Naive thymus-derived CD4-positive, alpha-beta T cell (primary cell): ENCODE data around the gene BTG1. TPM values are rescaled to one million over a fixed set of nuclear protein-coding genes. Genes with fewer than 3 reads are reported as not detected.

Experiments used
- ATAC-seq: fragments of 150-1000 bp; cut with Tn5 transposase; 2 replicates; pipeline ENCODE4 v1.10.0; 2021; ENCODE audit warnings: mild to moderate bottlenecking, moderate library complexity
- CTCF ChIA-PET: fragments of 350-600 bp; sonication (Branson Sonifier 250); formaldehyde crosslinking; loops from one replicate; lab custom pipeline; 2021; ENCODE audit warnings: antibody characterized with exemption; lab: Charles Lee
- POLR2A ChIA-PET: fragments of 350-600 bp; sonication (Branson Sonifier 250); formaldehyde crosslinking; loops from one replicate; lab custom pipeline; 2021; ENCODE audit warnings: antibody characterized with exemption, inconsistent platforms; lab: Charles Lee
- DNase-seq, 9 donors: peaks; one replicate each; pipeline versions ENCODE4 v3.0.0 to v3.0.0-alpha.2; 2020 to 2022; ENCODE audit warnings: mixed read lengths in 1 of 9
- H3K27ac ChIP-seq: one replicate; pipeline ENCODE4 v1.7.0; 2013; ENCODE audit warnings: mild to moderate bottlenecking, low read depth, low read length, moderate library complexity
- H3K27me3 ChIP-seq, 2 donors: one replicate each; pipeline ENCODE4 v1.7.0; 2013; ENCODE audit warnings: low read length in 2 of 2, mild to moderate bottlenecking in 2 of 2, moderate library complexity in 2 of 2; ENCODE audit not compliant: control insufficient read depth in 2 of 2, insufficient read depth in 2 of 2
- H3K36me3 ChIP-seq, 3 experiments: 1 replicate in 2 of 3; 2 replicates in 1 of 3; pipeline ENCODE4 v1.7.0; 2013; ENCODE audit warnings: low read length in 3 of 3, mild to moderate bottlenecking in 3 of 3, moderate library complexity in 1 of 3; ENCODE audit not compliant: insufficient read depth in 3 of 3, control insufficient read depth in 2 of 3
- H3K4me1 ChIP-seq, 2 donors: one replicate each; pipeline ENCODE4 v1.7.0; 2013; ENCODE audit warnings: low read length in 2 of 2, mild to moderate bottlenecking in 2 of 2, moderate library complexity in 1 of 2; ENCODE audit not compliant: control insufficient read depth in 2 of 2, insufficient read depth in 2 of 2
- H3K4me3 ChIP-seq: 2 replicates; pipeline ENCODE4 v1.7.0; 2013; ENCODE audit warnings: mild to moderate bottlenecking, low read length
- H3K9me3 ChIP-seq, 3 experiments: 1 replicate in 2 of 3; 2 replicates in 1 of 3; pipeline ENCODE4 v1.7.0; 2013; ENCODE audit warnings: low read length in 3 of 3; ENCODE audit not compliant: control insufficient read depth in 2 of 3
- H3K27ac Mint-ChIP-seq, 9 donors: one replicate each; pipeline ENCODE4 v1.8.0; 2020 to 2022; ENCODE audit warnings: mixed read lengths in 9 of 9, mild to moderate bottlenecking in 8 of 9, moderate library complexity in 5 of 9, inconsistent platforms in 2 of 9
- H3K27me3 Mint-ChIP-seq, 5 donors: one replicate each; pipeline ENCODE4 v1.8.0; 2021 to 2022; ENCODE audit warnings: mixed read lengths in 5 of 5, mild to moderate bottlenecking in 1 of 5
- H3K36me3 Mint-ChIP-seq, 5 donors: one replicate each; pipeline ENCODE4 v1.8.0; 2020 to 2022; ENCODE audit warnings: mixed read lengths in 5 of 5, mild to moderate bottlenecking in 3 of 5, inconsistent platforms in 1 of 5
- H3K4me1 Mint-ChIP-seq, 7 donors: one replicate each; pipeline ENCODE4 v1.8.0; 2020 to 2022; ENCODE audit warnings: mixed read lengths in 7 of 7, mild to moderate bottlenecking in 3 of 7, inconsistent platforms in 1 of 7
- H3K4me3 Mint-ChIP-seq, 10 donors: one replicate each; pipeline ENCODE4 v1.8.0; 2020 to 2022; ENCODE audit warnings: mild to moderate bottlenecking in 10 of 10, mixed read lengths in 10 of 10, moderate library complexity in 6 of 10, inconsistent platforms in 2 of 10
- H3K9me3 Mint-ChIP-seq, 11 donors: one replicate each; pipeline ENCODE4 v1.8.0; 2020 to 2022; ENCODE audit warnings: mixed read lengths in 11 of 11, mild to moderate bottlenecking in 4 of 11, inconsistent platforms in 1 of 11, moderate library complexity in 1 of 11
- intact Hi-C, 2 donors: fragments of 100-400 bp; cut with micrococcal nuclease; formaldehyde crosslinking; loops; one replicate each; pipeline ENCODE4 v1.15.1; 2023
- polyA plus RNA-seq, 2 donors: library from polyadenylated mRNA; unstranded; fragments of 300-500 nt; fragmentation: Illumina TruSeq; gene quantifications; one replicate each; pipeline ENCODE4 v1.2.3, GENCODE V29; 2021
- total RNA-seq, 6 experiments: library from RNA in 5 of 6; stranded (reverse) in 5 of 6; gene quantifications; 1 replicate in 5 of 6; 2 replicates in 1 of 6; pipeline ENCODE4 v1.2.3 and lab custom pipeline; 2021 to 2026

Gene BTG1
- total and polyA plus RNA-seq, 7 experiments from 2014 or later, result 188 to 1,246 (median 571) TPM

- ChIA-PET CTCF (no interaction called here), POLR2A (interaction anchor here (1.1 to 1.3 kb wide), 2 partner anchors 12 to 43 kb away, joined by 6 read pairs; partner anchors contain the start of gene BTG1)
- no peaks in the 10 kb centered on the region for H3K36me3 ChIP-seq
- Mint-ChIP-seq H3K36me3 (peaks cover 0 to 4% (median 0%) of the 10 kb centered on the region in 5 donors), H3K4me1 (peaks cover 19 to 62% (median 57%) of the 10 kb centered on the region in 7 donors), H3K4me3 (no peak overlapping the region), H3K9me3 (peaks cover 0 to 5% (median 0%) of the 10 kb centered on the region in 11 donors), H3K27ac (peak overlapping the region in 3 of 9 donors; percentile 7 to 49 (median 32)), H3K27me3 (no peaks in the 10 kb centered on the region)
- ATAC-seq (no peak), DNase-seq (no peak)
- no peaks in the 10 kb centered on the region for H3K27me3 ChIP-seq
- H3K27ac ChIP-seq, result no peak overlapping the region
- no peaks in the 10 kb centered on the region for H3K9me3 ChIP-seq
- H3K4me1 ChIP-seq, result peaks cover 22 to 29% of the 10 kb centered on the region in 2 donors
- intact Hi-C loops, result loop anchor here in 1 of 2 donors (5.0 kb wide), 1 partner anchor 109 kb away; no protein-coding TSS in a partner anchor
- no peak overlapping the region for H3K4me3 ChIP-seq
Observed at GRCh38 chr12:92188517-92189188, 43.0 kb upstream of the BTG1 start.

GRCh38 chr12:92186038-92186470 is 40.4 kb upstream of the BTG1 start:
- peaks cover 22 to 29% of the 10 kb centered on the region in 2 donors for H3K4me1 ChIP-seq
- H3K4me3 ChIP-seq, result peak overlapping the region; percentile 6

GRCh38 chr12:92185052-92185451 is 39.4 kb upstream of the BTG1 start:
- ATAC-seq (peak; percentile 88), DNase-seq (peak in 8 of 9 donors; percentile 30 to 70 (median 56))
- peak overlapping the region; percentile 28 to 77 (median 68) for H3K4me3 Mint-ChIP-seq
- peaks cover 22 to 29% of the 10 kb centered on the region in 2 donors for H3K4me1 ChIP-seq
- H3K4me3 ChIP-seq, result no peak overlapping the region
- H3K9me3 Mint-ChIP-seq, result peaks cover 0 to 6% (median 0%) of the 10 kb centered on the region in 11 donors
- peak overlapping the region; percentile 74 for H3K27ac ChIP-seq
- H3K27ac Mint-ChIP-seq, result peak overlapping the region; percentile 83 to 96 (median 93)
- peaks cover 0 to 16% (median 5%) of the 10 kb centered on the region in 5 donors for H3K36me3 Mint-ChIP-seq
- no peaks in the 10 kb centered on the region for H3K9me3 ChIP-seq
- H3K36me3 ChIP-seq, result no peaks in the 10 kb centered on the region
- H3K27me3 Mint-ChIP-seq, result no peaks in the 10 kb centered on the region
- H3K4me1 Mint-ChIP-seq, result peaks cover 23 to 71% (median 60%) of the 10 kb centered on the region in 7 donors
- H3K27me3 ChIP-seq, result no peaks in the 10 kb centered on the region
- ChIA-PET CTCF (interaction anchor here (0.7 kb wide), 1 partner anchor 29 kb away, joined by 3 read pairs; no protein-coding TSS in a partner anchor), POLR2A (interaction anchor here (0.6 to 2.2 kb wide), 6 partner anchors 10 to 76 kb away, joined by 3 to 15 read pairs (median 5); partner anchors contain the start of gene BTG1)
- intact Hi-C loops, result loop anchor here (1.0 to 5.0 kb wide), 7 partner anchors 23 to 385 kb away; no protein-coding TSS in a partner anchor

More at GRCh38 chr12:92186038-92186470, 40.4 kb upstream of the BTG1 start:
- ChIA-PET CTCF (no interaction called here), POLR2A (interaction anchor here (0.6 to 2.2 kb wide), 2 partner anchors 24 to 41 kb away, joined by 3 to 15 read pairs; partner anchors contain the start of gene BTG1)
- DNase-seq (peak in 5 of 9 donors; percentile 18 to 52 (median 37)), ATAC-seq (peak; percentile 69)
- Mint-ChIP-seq H3K4me3 (peak overlapping the region; percentile 68 to 86 (median 76)), H3K9me3 (peaks cover 0 to 6% (median 0%) of the 10 kb centered on the region in 11 donors), H3K4me1 (peaks cover 19 to 68% (median 59%) of the 10 kb centered on the region in 7 donors), H3K27me3 (no peaks in the 10 kb centered on the region), H3K27ac (peak overlapping the region; percentile 83 to 96 (median 93)), H3K36me3 (peaks cover 0 to 13% (median 5%) of the 10 kb centered on the region in 5 donors)
- Histone ChIP-seq H3K36me3 (no peaks in the 10 kb centered on the region), H3K27me3 (no peaks in the 10 kb centered on the region), H3K27ac (peak overlapping the region; percentile 74), H3K9me3 (no peaks in the 10 kb centered on the region)
- intact Hi-C loops, result loop anchor here (1.0 to 5.0 kb wide), 4 partner anchors 10 to 218 kb away; no protein-coding TSS in a partner anchor

- Mint-ChIP-seq H3K4me3 (peak overlapping the region in 3 of 10 donors; percentile 4 to 68 (median 8)), H3K27me3 (no peaks in the 10 kb centered on the region), H3K9me3 (peaks cover 0 to 6% (median 0%) of the 10 kb centered on the region in 11 donors), H3K27ac (peak overlapping the region in 8 of 9 donors; percentile 41 to 95 (median 76)), H3K4me1 (peaks cover 24 to 77% (median 60%) of the 10 kb centered on the region in 7 donors), H3K36me3 (peaks cover 0 to 15% (median 5%) of the 10 kb centered on the region in 5 donors)
- CTCF ChIA-PET, result no interaction called here
- DNase-seq, result no peak
- Histone ChIP-seq H3K4me3 (no peak overlapping the region), H3K27me3 (no peaks in the 10 kb centered on the region), H3K36me3 (no peaks in the 10 kb centered on the region), H3K4me1 (peaks cover 22 to 29% of the 10 kb centered on the region in 2 donors), H3K27ac (no peak overlapping the region), H3K9me3 (no peaks in the 10 kb centered on the region)
- POLR2A ChIA-PET, result interaction anchor here (0.7 to 2.0 kb wide), 6 partner anchors 13 to 192 kb away, joined by 3 to 6 read pairs (median 4); partner anchors contain the start of gene BTG1
- intact Hi-C loops, result no loop called here
- no peak for ATAC-seq
Observed at GRCh38 chr12:92183575-92183974, 37.9 kb upstream of the BTG1 start.

GRCh38 chr12:92178340-92178739 is 32.7 kb upstream of the BTG1 start:
- H3K36me3 ChIP-seq, result no peaks in the 10 kb centered on the region
- H3K4me1 ChIP-seq, result peaks cover 0 to 3% of the 10 kb centered on the region in 2 donors
- H3K27ac ChIP-seq, result no peak overlapping the region
- H3K4me3 ChIP-seq, result no peak overlapping the region
- intact Hi-C loops, result no loop called here
- H3K4me1 Mint-ChIP-seq, result peaks cover 13 to 48% (median 28%) of the 10 kb centered on the region in 7 donors
- H3K27me3 ChIP-seq, result no peaks in the 10 kb centered on the region
- POLR2A ChIA-PET, result interaction anchor here (0.7 to 1.9 kb wide), 4 partner anchors 10 to 111 kb away, joined by 3 to 5 read pairs (median 4); partner anchors contain the start of gene BTG1
- ATAC-seq (peak; percentile 20), DNase-seq (no peak)
- CTCF ChIA-PET, result no interaction called here
- H3K36me3 Mint-ChIP-seq, result peaks cover 0 to 22% (median 18%) of the 10 kb centered on the region in 5 donors
- H3K27ac Mint-ChIP-seq, result no peak overlapping the region
- no peak overlapping the region for H3K4me3 Mint-ChIP-seq
- H3K27me3 Mint-ChIP-seq, result no peaks in the 10 kb centered on the region
- peaks cover 0 to 6% (median 0%) of the 10 kb centered on the region in 11 donors for H3K9me3 Mint-ChIP-seq
- no peaks in the 10 kb centered on the region for H3K9me3 ChIP-seq

GRCh38 chr12:92176646-92177045 is 31.0 kb upstream of the BTG1 start:
- peaks cover 0 to 2% (median 0%) of the 10 kb centered on the region in 11 donors for H3K9me3 Mint-ChIP-seq
- no peak overlapping the region for H3K27ac ChIP-seq
- DNase-seq (no peak), ATAC-seq (no peak)
- no peaks in the 10 kb centered on the region for H3K9me3 ChIP-seq
- peaks cover 16 to 47% (median 29%) of the 10 kb centered on the region in 7 donors for H3K4me1 Mint-ChIP-seq
- no peak overlapping the region for H3K4me3 ChIP-seq
- H3K36me3 Mint-ChIP-seq, result peaks cover 0 to 18% (median 14%) of the 10 kb centered on the region in 5 donors
- CTCF ChIA-PET, result no interaction called here
- no peaks in the 10 kb centered on the region for H3K27me3 ChIP-seq
- intact Hi-C loops, result no loop called here
- POLR2A ChIA-PET, result interaction anchor here (0.8 to 1.4 kb wide), 2 partner anchors 9 to 31 kb away, joined by 3 to 5 read pairs; partner anchors contain the start of gene BTG1
- H3K4me3 Mint-ChIP-seq, result no peak overlapping the region
- H3K4me1 ChIP-seq, result peaks cover 3 to 11% of the 10 kb centered on the region in 2 donors
- H3K27me3 Mint-ChIP-seq, result no peaks in the 10 kb centered on the region
- no peaks in the 10 kb centered on the region for H3K36me3 ChIP-seq
- no peak overlapping the region for H3K27ac Mint-ChIP-seq
